Breast epithelium (tissue), 4 donors: ENCODE data around the gene PRR33. TPM values are rescaled to one million over a fixed set of nuclear protein-coding genes. Genes with fewer than 3 reads are reported as not detected.
A peak's percentile ranks its signal among the peaks of the same experiment; 100 is the strongest.

Experiments
- DNase-seq, 2 donors: peaks; one replicate each; pipeline ENCODE4 v3.0.0-alpha.2; 2019; ENCODE audit warnings: low spot score in 2 of 2
- H3K27ac ChIP-seq, 2 donors: fragments of 200-600 bp; sonication (generic) in 1 of 2; one replicate each; pipeline ENCODE4 v1.5.1; 2016 to 2019; ENCODE audit warnings: mild to moderate bottlenecking in 1 of 2
- H3K27me3 ChIP-seq, 2 donors: fragments of 200-600 bp; sonication (generic) in 1 of 2; one replicate each; pipeline versions ENCODE4 v1.5.1 to v1.6.0; 2017 to 2019; ENCODE audit warnings: control low read depth in 1 of 2, mild to moderate bottlenecking in 1 of 2
- H3K36me3 ChIP-seq: fragments of 200-600 bp; one replicate; pipeline ENCODE4 v1.5.1; 2019
- H3K4me1 ChIP-seq, 2 donors: fragments of 200-600 bp; sonication (generic); one replicate each; pipeline ENCODE4 v1.5.1; 2016 to 2019; ENCODE audit warnings: control low read depth in 1 of 2
- H3K4me3 ChIP-seq, 3 donors: fragments of 200-600 bp; sonication (generic); 1 replicate in 2 of 3; 2 replicates in 1 of 3; pipeline ENCODE4 v1.5.1; 2016 to 2019; ENCODE audit warnings: mild to moderate bottlenecking in 3 of 3, moderate library complexity in 2 of 3
- H3K9me3 ChIP-seq, 2 donors: fragments of 200-600 bp; sonication (generic) in 1 of 2; one replicate each; pipeline ENCODE4 v1.5.1; 2016 to 2019; ENCODE audit warnings: control low read depth in 1 of 2
- CTCF ChIP-seq, 3 donors: fragments of 450-650 bp; IDR thresholded peaks; one replicate each; pipeline ENCODE4 v1.5.1; 2016 to 2017; ENCODE audit warnings: antibody characterized with exemption in 3 of 3, mild to moderate bottlenecking in 3 of 3, moderate library complexity in 3 of 3
- POLR2A ChIP-seq: fragments of 450-650 bp; IDR thresholded peaks from one replicate; pipeline ENCODE4 v1.6.1; 2016; ENCODE audit warnings: antibody characterized with exemption, mild to moderate bottlenecking, moderate library complexity
- POLR2AphosphoS5 ChIP-seq, 3 donors: sonication (generic); formaldehyde crosslinking; IDR thresholded peaks; one replicate each; pipeline ENCODE4 v1.6.1; 2017; ENCODE audit warnings: antibody characterized with exemption in 3 of 3
- intact Hi-C: fragments of 100-400 bp; cut with DNase I; formaldehyde crosslinking; loops from one replicate; pipeline ENCODE4 v1.15.1; 2023; ENCODE audit warnings: low total_unique reads
- total RNA-seq, 3 donors: library from RNA; depleted of rRNA; stranded (reverse); fragments of >200 nt; gene quantifications; one replicate each; pipeline ENCODE4 v1.1.0, GENCODE V29; 2016

PRR33 gene
- total RNA-seq, 3 donors from 2014 or later: not detected

- intact Hi-C loops: no loop called here
These were observed 38.1 kb upstream of the PRR33 start for GRCh38 chr11:1929621-1930461.

GRCh38 chr11:1928891-1929541 lies 37.3 kb upstream of the PRR33 start:
- Histone ChIP-seq H3K27ac (peak overlapping the region in 1 of 2 donors; percentile 72), H3K4me1 (no peaks in the 10 kb centered on the region), H3K4me3 (no peak overlapping the region), H3K9me3 (no peaks in the 10 kb centered on the region), H3K36me3 (no peaks in the 10 kb centered on the region), H3K27me3 (no peaks in the 10 kb centered on the region)
- no peak for DNase-seq
- no peak for TF ChIP-seq POLR2A
- TF ChIP-seq POLR2AphosphoS5 (IDR thresholded peaks at IDR 0.05): no peak
- TF ChIP-seq CTCF (IDR thresholded peaks at IDR 0.05): no peak
- intact Hi-C loops: no loop called here

More at GRCh38 chr11:1929621-1930461, 38.1 kb upstream of the PRR33 start:
- Histone ChIP-seq H3K36me3 (no peaks in the 10 kb centered on the region), H3K27me3 (no peaks in the 10 kb centered on the region), H3K4me1 (no peaks in the 10 kb centered on the region), H3K9me3 (no peaks in the 10 kb centered on the region), H3K27ac (peak overlapping the region in 1 of 2 donors; percentile 38), H3K4me3 (no peak overlapping the region)
- no peak for DNase-seq
- TF ChIP-seq POLR2AphosphoS5 (IDR thresholded peaks at IDR 0.05) (no peak), POLR2A (no peak), CTCF (IDR thresholded peaks at IDR 0.05) (no peak)

GRCh38 chr11:1928470-1928890 lies 36.8 kb upstream of the PRR33 start:
- Histone ChIP-seq H3K9me3 (no peaks in the 10 kb centered on the region), H3K27ac (peak overlapping the region in 1 of 2 donors; percentile 72), H3K4me1 (no peaks in the 10 kb centered on the region), H3K4me3 (no peak overlapping the region), H3K36me3 (no peaks in the 10 kb centered on the region), H3K27me3 (no peaks in the 10 kb centered on the region)
- TF ChIP-seq POLR2A (no peak), CTCF (IDR thresholded peaks at IDR 0.05) (no peak), POLR2AphosphoS5 (IDR thresholded peaks at IDR 0.05) (no peak)
- intact Hi-C loops: no loop called here
- no peak for DNase-seq

GRCh38 chr11:1927848-1928469 lies 36.3 kb upstream of the PRR33 start:
- no peaks in the 10 kb centered on the region for H3K27me3 ChIP-seq
- H3K36me3 ChIP-seq: no peaks in the 10 kb centered on the region
- no peaks in the 10 kb centered on the region for H3K9me3 ChIP-seq
- H3K27ac ChIP-seq: peak overlapping the region in 1 of 2 donors; percentile 72
- TF ChIP-seq CTCF (IDR thresholded peaks at IDR 0.05) (no peak), POLR2A (no peak), POLR2AphosphoS5 (IDR thresholded peaks at IDR 0.05) (no peak)
- no peaks in the 10 kb centered on the region for H3K4me1 ChIP-seq
- intact Hi-C loops: no loop called here
- no peak for DNase-seq
- H3K4me3 ChIP-seq: peak overlapping the region in 1 of 3 donors; percentile 11
